ENCODE results near the gene VIPR1.
A peak's percentile ranks its signal among the peaks of the same experiment; 100 is the strongest.
"Not testable (repeated sequence)": the region's sequence is repeated elsewhere in the genome, so short reads cannot be mapped to it uniquely, and the experiment has no call there.

Gene VIPR1

DNA sequence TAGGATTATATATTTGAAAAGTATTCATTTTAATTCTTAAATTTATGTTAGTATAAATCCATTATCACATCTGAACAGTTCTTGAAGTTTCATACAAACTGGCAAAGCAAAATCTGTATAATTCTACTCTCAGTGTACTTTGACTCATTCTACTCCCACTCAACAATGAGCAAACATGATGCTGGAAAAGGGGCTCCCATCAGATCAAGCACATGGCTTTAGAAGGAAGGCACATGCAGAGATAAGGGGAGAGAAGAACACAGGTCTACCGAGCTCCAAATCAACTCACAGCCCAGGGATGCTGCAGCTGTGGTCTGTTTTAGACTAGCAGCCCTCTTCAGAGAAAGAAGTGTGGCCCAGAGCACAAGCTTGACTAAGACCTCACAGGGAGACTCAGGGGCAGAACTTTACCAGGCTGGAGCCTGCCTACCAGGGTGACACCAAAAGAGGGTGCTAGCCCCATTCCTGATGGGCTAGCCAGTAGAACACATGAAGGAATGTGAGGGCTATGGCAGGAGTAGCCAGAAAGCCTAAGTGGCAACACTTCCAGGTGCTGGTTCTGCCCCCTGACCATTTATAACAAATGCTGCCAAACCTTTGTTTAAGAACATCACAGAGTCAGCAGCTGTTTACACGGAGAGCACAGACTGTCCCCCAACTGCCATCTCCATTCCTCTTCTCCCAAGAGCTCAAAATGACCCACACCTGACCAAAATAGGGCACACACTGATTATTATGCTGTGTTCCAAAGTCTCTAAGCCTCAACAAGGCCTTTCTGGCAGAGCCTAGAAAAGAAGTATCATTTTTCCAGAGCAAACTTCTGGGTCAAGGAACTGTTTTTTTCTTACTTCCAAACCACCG lies 59.8 kb downstream of the VIPR1 start:
- DNase-seq (ENCODE audit: low spot score in 2 of 2), result no peak
- Histone ChIP-seq H3K9me3 (no peaks in the 10 kb centered on the region), H3K36me3 (replicated peaks) (peaks cover 41% of the 10 kb centered on the region), H3K4me1 (no peaks in the 10 kb centered on the region), H3K27me3 (ENCODE audit: low read depth) (no peaks in the 10 kb centered on the region), H3K4me3 (no peak overlapping the region)
- in situ Hi-C loops (cut with MboI; ENCODE audit: low sequenced_read_pairs), result no loop called here

DNA sequence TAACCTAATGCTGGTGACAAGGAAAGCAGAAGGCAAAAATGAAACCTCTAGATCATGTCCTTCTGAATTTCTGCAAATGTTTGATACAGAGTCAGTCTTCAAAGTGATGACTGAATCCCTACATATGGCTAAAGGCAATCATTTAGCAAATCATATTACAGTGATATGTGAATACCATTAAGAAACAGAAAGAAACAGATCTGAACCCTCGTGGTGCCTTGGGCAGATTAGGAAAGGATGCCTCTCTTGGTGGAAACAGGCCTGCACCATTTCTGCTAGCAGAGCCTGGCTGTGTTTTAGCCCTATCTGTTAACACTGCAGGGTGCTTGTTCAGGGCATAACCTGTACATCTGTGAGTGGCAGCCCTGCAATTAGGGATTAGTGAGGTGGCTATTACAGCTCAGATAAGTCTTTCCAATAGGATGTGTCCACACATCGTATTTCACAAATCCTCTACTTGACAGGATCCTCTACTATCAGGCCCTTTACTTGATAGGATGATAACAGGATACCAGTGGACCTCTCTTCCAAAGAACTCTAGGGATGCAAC lies 67.2 kb downstream of the VIPR1 start:
- in situ Hi-C loops (cut with MboI; ENCODE audit: low sequenced_read_pairs), result no loop called here
- no peaks in the 10 kb centered on the region for H3K4me1 ChIP-seq
- H3K36me3 ChIP-seq (replicated peaks), result peaks cover 34% of the 10 kb centered on the region
- H3K9me3 ChIP-seq, result no peaks in the 10 kb centered on the region
- no peak for DNase-seq (ENCODE audit: low spot score in 2 of 2)
- no peak overlapping the region for H3K4me3 ChIP-seq
- H3K27me3 ChIP-seq (ENCODE audit: low read depth), result no peaks in the 10 kb centered on the region

DNA sequence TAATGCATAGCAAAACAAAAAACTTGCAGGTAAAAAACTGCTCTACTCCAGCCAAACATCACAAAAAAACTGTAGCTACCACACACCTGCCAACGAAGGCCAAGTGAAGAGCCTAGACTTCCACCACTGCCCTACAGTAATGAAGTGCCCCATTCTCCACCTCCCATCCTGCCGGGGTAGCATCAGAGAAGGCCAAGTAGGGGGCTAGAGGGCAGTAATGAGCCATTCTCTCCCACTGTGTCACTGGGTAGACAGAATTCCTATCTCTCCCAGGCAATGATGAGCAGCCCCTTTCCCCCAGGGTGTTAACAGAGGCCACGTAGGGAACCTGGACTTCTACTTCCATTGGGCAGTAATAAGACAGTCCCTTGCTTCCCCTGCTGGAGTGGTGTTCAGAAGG lies 69.8 kb downstream of the VIPR1 start:
- DNase-seq (ENCODE audit: low spot score in 2 of 2), result peak; percentile 44 to 71
- in situ Hi-C loops (cut with MboI; ENCODE audit: low sequenced_read_pairs), result no loop called here
- Histone ChIP-seq H3K9me3 (peaks cover 8% of the 10 kb centered on the region), H3K4me1 (no peaks in the 10 kb centered on the region), H3K36me3 (replicated peaks) (peaks cover 21% of the 10 kb centered on the region), H3K4me3 (no peak overlapping the region), H3K27me3 (ENCODE audit: low read depth) (no peaks in the 10 kb centered on the region)

DNA sequence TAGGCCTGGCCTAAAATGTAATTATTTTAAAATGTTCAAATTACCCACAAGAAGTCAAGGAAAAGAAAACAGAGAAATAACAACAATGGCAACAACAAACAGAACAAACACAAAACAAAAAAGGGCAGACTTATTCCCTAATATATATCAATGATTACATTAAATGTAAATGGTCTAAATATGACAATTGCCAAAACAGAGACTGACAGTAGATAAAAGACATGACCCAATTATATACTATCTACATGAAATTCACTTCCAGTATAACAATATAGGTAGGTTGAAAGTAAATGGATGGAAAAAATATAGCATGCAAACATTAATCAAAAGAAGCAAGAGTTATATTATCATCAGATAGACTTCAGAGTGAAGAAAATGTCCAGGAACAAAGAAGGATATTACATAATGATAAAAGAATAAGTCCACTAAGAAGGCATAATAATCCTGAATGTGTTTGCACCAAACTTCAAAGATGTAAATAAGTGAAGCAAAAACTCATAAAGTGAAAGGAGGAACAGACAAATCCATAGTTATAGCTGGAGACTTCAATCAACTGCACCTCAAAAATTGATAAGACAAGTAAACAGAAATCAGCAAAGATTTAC lies 72.8 kb downstream of the VIPR1 start:
- peaks cover 19% of the 10 kb centered on the region for H3K36me3 ChIP-seq (replicated peaks)
- DNase-seq (ENCODE audit: low spot score in 2 of 2), result no peak
- H3K4me3 ChIP-seq, result no peak overlapping the region
- H3K9me3 ChIP-seq, result peaks cover 8% of the 10 kb centered on the region
- H3K27me3 ChIP-seq (ENCODE audit: low read depth), result no peaks in the 10 kb centered on the region
- in situ Hi-C loops (cut with MboI; ENCODE audit: low sequenced_read_pairs), result no loop called here
- no peaks in the 10 kb centered on the region for H3K4me1 ChIP-seq

DNA sequence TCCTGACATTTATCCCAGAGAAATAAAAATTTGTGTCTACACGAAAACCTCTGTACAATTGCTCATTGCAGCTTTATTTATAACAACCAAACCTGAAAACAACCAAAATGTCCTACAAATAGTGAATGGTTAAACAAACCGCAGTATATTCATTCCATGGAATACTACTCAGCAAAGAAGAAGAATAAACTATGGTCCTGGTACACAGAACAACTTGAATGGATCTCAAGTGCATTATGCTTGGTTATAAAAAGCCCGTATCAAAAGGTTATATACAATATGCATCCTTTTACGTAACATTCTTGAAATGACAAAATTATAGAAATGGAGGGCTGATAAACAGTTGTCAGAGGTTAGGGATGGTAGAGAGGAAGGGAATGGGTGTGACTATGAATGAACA lies 75.6 kb downstream of the VIPR1 start:
- peaks cover 8% of the 10 kb centered on the region for H3K9me3 ChIP-seq
- peaks cover 12% of the 10 kb centered on the region for H3K4me1 ChIP-seq
- DNase-seq (ENCODE audit: low spot score in 2 of 2), result no peak
- peaks cover 19% of the 10 kb centered on the region for H3K36me3 ChIP-seq (replicated peaks)
- no peak overlapping the region for H3K4me3 ChIP-seq
- H3K27me3 ChIP-seq (ENCODE audit: low read depth), result no peaks in the 10 kb centered on the region
- in situ Hi-C loops (cut with MboI; ENCODE audit: low sequenced_read_pairs), result no loop called here

DNA sequence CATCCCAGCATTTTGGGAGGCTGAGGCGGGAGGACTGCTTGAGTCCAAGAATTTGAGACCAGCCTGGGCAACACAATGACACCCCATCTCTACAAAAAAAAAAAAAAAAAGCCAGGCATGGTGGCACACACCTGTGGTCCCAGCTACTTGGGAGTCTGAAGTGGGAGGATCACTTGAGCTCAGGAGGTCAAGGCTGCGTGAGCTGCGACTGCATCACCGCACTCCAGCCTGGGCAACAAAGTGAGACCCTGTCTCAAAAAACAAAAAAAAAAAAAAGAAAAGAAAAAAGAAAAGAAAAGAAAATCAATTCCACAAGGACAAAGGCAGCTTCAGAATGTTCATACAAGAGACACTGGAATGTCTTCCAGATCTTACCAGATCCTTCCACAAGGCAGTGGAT lies 76.9 kb downstream of the VIPR1 start:
- DNase-seq (ENCODE audit: low spot score in 2 of 2); in situ Hi-C loops (cut with MboI; ENCODE audit: low sequenced_read_pairs); H3K4me3 ChIP-seq; H3K27me3 ChIP-seq (ENCODE audit: low read depth); H3K9me3 ChIP-seq: not testable (repeated sequence)
- Histone ChIP-seq H3K4me1 (peaks cover 12% of the 10 kb centered on the region), H3K36me3 (replicated peaks) (peaks cover 16% of the 10 kb centered on the region)

DNA sequence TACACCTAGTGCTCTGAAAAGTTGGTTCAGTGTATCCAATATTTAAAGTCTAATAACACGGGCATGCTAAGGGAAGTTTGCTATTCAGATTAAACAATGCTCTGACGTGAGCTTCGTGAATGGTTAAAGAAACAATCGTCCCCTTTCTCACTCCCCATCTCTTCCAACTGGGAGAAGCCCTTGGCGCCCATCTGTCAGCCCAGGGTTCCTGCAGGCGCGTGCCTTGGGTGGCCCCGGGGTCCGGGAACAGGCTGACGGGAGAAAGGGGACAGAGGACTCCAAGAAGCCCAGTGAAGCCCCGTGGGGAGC lies 78.9 kb downstream of the VIPR1 start:
- Histone ChIP-seq H3K4me1 (peaks cover 12% of the 10 kb centered on the region), H3K36me3 (replicated peaks) (peaks cover 8% of the 10 kb centered on the region; the same call in 1 of the 2 replicates), H3K27me3 (ENCODE audit: low read depth) (no peaks in the 10 kb centered on the region), H3K9me3 (no peaks in the 10 kb centered on the region; the same call in 1 of the 2 replicates), H3K4me3 (peak overlapping the region; percentile 57)
- in situ Hi-C loops (cut with MboI; ENCODE audit: low sequenced_read_pairs), result no loop called here
- no peak for DNase-seq (ENCODE audit: low spot score in 2 of 2)

DNA sequence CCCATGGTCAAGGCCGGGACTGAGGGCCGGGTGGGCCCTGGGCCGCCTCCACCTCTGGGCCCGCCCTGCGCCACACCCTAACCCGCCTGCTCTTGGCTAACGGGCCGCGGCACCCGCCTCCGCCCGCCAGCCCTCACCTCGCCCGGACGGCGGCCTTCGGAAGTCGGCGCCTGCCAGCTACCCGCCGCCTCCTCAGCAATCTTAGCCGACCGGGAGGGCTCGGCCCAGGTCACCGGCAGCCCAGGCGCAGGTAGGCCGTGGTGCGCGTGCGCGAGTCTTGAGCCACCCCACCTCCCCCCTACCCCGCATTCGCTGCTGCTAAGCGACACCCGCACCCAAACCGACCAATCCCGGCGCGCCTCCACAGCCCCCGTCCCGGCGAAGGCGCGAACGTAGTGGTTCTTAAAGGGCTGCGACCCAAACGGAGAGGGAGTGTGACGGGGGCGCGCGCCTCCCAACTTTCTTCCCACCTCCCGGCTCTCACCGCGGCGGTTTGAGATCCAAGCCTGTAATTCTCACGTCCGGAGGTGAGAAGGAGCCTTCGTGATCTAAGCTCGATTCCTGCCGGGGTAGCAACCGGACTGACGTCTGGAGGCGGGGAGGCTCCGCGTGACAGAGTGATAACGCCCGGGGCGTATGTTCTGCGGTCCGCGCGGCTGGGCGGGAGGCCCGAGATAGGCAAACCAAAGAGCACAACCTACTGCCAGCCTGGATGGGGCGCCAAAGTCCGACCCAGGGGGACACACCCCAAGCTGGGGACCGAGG lies 79.4 kb downstream of the VIPR1 start, which contains the start of gene SEC22C:
SEC22C (minus strand) TSS at position 259 of the 765 bp plus-strand sequence. CDS start 12,921 bp downstream, outside the sequence.
- Histone ChIP-seq H3K4me3 (peak within 1 kb of the TSS; percentile 57), H3K9me3 (no peaks in the 10 kb centered on the region; the same call in 1 of the 2 replicates), H3K36me3 (replicated peaks) (peaks cover 8% of the 10 kb centered on the region; the same call in 1 of the 2 replicates), H3K27me3 (ENCODE audit: low read depth) (no peaks in the 10 kb centered on the region), H3K4me1 (peaks cover 12% of the 10 kb centered on the region)
- peak; percentile 98 to 100 for DNase-seq (ENCODE audit: low spot score in 2 of 2)
- in situ Hi-C loops (cut with MboI; ENCODE audit: low sequenced_read_pairs), result no loop called here

DNA sequence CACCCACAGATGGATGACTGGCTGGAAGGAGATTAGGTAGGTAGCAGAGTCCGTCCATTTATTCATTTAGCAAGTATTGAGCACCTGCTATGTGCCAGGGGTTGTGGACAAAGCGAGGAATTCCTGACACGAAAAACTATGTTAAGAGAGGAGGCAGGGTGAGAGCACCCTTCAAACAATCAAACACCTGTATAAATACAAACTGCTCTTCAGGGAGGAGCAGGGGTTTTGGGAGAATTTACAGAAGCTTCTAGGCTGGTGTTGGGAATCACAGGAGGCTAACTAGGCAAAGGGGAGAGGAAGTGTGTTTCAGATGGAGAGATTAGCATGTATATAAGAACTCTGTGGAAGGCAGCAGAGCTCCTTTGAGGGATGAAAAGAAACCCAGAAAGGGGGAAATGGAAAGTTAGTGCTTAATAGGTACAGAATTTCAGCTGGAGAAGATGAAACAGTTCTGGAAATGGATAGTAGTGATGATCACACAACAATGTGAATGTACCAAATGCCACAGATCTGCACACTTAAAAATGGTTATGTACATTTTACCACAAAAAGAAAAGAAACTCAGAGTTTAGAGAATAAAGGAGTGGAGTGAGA lies 80.1 kb downstream of the VIPR1 start:
- H3K4me1 ChIP-seq, result peaks cover 12% of the 10 kb centered on the region
- H3K27me3 ChIP-seq (ENCODE audit: low read depth), result no peaks in the 10 kb centered on the region
- peak overlapping the region; percentile 57 for H3K4me3 ChIP-seq
- peaks cover 8% of the 10 kb centered on the region; the same call in 1 of the 2 replicates for H3K36me3 ChIP-seq (replicated peaks)
- no peak for DNase-seq (ENCODE audit: low spot score in 2 of 2)
- in situ Hi-C loops (cut with MboI; ENCODE audit: low sequenced_read_pairs), result no loop called here
- H3K9me3 ChIP-seq, result no peaks in the 10 kb centered on the region; the same call in 1 of the 2 replicates

All from HAP-1 (cell line).